Mesenteric fat pad (tissue), 1 donor: ENCODE measurements around the gene E2F1. TPM values are rescaled to one million over a fixed set of nuclear protein-coding genes. Genes with fewer than 3 reads are reported as not detected.
"Not testable (repeated sequence)": the region's sequence is repeated elsewhere in the genome, so short reads cannot be mapped to it uniquely, and the experiment has no call there.

Source experiments
- DNase-seq: peaks from one replicate; pipeline ENCODE4 v3.0.0-alpha.2; 2020; ENCODE audit warnings: low spot score
- total RNA-seq: library from RNA; stranded (reverse); fragmentation: NEBNext Ultra II Directional; extraction: Animal tissue kit (Norgen Biotek cat#: 25700); gene quantifications from one replicate; pipeline ENCODE4 v1.2.1, GENCODE V29; 2021
- donor health status: DM: yes; HTN: yes; CAD: no.

The E2F1 gene
- total RNA-seq, 1 donor from 2014 or later = 2.3 TPM

DNA sequence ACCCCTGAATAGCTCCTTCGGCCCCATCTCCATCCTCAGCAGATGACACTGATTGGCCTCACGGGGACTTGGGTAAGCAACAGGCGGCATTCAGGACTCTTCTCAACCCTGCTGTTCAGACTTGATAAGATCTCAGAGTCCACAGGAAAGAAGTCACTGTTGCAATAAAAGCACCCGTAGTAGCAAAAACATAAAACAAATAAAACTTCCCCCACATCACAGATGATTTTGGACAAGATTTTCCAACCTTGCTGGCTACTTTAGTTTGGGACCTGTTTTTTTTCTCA is 41.2 kb downstream of the E2F1 start:
- DNase-seq = no peak

DNA sequence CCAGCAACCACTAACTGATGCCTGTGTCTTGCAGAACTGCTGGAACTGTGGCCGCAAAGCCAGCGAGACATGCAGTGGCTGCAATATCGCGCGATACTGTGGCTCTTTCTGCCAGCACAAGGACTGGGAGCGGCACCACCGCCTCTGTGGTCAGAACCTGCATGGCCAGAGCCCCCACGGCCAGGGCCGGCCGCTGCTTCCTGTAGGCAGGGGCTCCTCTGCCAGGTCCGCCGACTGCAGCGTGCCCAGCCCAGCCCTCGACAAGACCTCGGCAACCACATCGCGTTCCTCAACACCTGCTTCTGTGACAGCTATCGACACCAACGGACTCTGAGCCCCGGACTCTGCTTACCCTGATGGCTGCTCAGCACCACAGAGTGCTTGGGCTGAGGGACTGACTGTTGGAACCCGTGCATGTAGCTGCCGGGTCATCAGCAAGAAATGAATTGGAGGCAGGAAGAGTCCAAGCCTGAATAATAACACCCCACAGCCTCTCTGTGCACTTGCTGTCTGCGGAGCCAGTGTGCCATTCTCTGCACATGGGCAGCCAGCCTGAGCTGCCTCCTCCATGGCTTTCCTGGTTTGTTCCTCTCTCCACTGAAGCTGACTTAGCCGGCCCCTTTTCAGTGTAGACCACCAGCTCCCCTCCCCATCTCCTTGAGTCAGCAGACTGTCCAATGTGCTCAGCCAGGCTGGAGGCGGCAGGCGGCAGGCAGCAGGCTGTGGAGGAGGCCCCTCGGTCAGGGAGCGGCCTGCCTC is 41.7 kb downstream of the E2F1 start:
- no peak for DNase-seq

DNA sequence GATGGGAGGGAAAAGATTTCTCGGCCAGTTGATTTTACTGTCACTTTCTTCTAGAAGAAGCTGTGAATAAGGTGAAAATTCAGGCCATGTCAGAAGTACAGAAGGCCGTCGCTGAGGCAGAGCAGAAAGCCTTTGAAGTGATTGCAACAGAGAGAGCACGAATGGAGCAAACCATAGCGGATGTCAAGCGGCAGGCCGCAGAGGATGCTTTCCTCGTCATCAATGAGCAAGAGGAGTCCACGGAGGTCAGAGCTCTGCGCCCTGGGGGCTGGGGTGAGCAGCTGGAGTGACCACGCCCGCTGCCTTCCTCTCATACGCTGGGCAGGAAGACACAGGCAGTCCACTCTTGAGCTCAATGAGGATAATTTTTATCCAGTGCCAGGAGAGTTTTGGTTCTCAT is 45.9 kb downstream of the E2F1 start:
- DNase-seq = no peak

DNA sequence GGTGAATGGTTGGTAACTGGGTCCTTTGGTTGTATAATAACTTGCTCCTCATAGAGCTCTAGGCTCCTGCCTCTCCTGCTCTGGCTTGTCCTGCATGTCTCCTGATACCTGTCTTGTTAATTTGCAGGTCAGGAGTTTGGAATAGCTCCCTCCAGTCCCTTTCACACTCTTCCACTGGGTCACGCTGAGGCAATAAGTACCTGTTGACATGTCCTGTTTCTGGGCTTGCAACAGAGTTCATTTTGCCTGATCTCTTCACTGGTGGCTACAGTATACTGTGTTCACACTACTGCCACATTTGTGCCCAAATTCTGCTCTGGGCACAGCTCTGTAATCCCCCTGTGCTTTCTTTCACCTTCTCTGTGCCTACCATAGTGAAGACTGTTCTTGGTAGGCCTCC is 49.4 kb downstream of the E2F1 start:
- no peak for DNase-seq

GRCh38 chr20:33635341-33635740 is 50.8 kb downstream of the E2F1 start:
- DNase-seq = no peak

GRCh38 chr20:33631910-33632309 is 54.3 kb downstream of the E2F1 start:
- DNase-seq = not testable (repeated sequence)

GRCh38 chr20:33630507-33630906 is 55.7 kb downstream of the E2F1 start:
- DNase-seq = no peak

- no peak for DNase-seq
Observed at GRCh38 chr20:33629979-33630378, 56.2 kb downstream of the E2F1 start.

DNA sequence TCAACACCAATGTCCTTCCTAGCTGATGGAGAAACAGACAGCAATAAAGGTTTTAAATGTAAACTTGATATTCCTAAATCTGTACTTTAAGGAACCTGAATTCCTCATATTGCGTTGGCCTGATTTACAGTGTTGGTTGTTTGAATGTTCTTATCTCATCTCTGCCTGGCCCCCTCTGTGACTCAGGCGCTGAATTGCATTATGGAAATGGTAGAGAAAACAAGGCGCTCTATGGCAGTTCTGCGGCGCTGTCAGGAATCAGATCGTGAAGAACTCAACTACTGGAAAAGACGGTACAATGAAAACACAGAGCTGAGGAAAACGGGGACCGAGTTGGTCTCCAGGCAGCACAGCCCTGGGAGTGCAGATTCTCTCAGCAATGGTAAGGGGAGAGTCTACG is 56.7 kb downstream of the E2F1 start:
- no peak for DNase-seq

DNA sequence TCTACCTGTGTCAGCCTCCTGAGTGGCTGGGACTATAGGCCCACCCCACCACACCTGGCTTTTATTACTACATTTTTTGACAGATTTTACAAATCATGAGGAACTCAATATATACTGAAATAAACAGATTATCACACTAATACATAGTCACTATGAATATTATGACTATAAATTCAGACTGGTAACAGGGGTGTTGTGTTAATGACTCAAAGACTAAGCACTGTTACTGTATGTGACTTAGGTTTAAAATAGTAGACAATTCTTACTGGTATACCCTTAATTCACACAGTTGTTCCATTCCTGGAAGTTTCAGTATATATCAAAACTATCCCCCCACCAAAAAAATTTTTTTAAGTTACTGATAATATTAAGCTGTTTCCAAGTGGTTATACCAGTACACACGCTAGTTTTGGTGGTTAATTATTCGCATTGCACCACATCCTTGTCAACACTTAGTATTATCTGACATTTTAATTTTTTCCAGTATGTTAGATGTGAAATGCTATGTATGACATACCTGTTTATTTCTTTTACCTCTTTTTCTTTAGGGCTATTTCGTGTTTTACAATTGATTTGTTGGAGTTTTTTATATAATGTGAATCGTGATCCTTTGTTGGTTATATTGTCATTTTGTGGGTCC is 58.5 kb downstream of the E2F1 start:
- DNase-seq = no peak

GRCh38 chr20:33626190-33626589 is 60.0 kb downstream of the E2F1 start:
- DNase-seq = no peak

Other genes with a start within 250 kb of the E2F1 start
- 22.1 TPM for gene SNTA1, start 242.6 kb downstream of the E2F1 start, total RNA-seq
- 10.5 TPM for gene CBFA2T2, start 196.3 kb downstream of the E2F1 start, total RNA-seq
- not detected for gene C20orf144, start 24.1 kb downstream of the E2F1 start, total RNA-seq
- 0.93 TPM for gene ACTL10, start 19.4 kb downstream of the E2F1 start, total RNA-seq
- 22.5 TPM for gene NECAB3, start 12.0 kb downstream of the E2F1 start, total RNA-seq
- 7.0 TPM for gene PXMP4, start 33.9 kb upstream of the E2F1 start, total RNA-seq
- gene ZNF341, start 45.6 kb upstream of the E2F1 start, total RNA-seq = 3.1 TPM
- 85.2 TPM for gene CHMP4B, start 125.0 kb upstream of the E2F1 start, total RNA-seq